NCI-H187 treated with DMSO at 0.1 percent for 48 hours (cell line): Measurements from ENCODE around the gene ALAS1.
"Not testable (repeated sequence)": the region's sequence is repeated elsewhere in the genome, so short reads cannot be mapped to it uniquely, and the experiment has no call there.

Experiments
- DNase-seq: peaks from one replicate; lab custom pipeline; 2025; lab: John Stamatoyannopoulos, UW

Gene ALAS1

DNA sequence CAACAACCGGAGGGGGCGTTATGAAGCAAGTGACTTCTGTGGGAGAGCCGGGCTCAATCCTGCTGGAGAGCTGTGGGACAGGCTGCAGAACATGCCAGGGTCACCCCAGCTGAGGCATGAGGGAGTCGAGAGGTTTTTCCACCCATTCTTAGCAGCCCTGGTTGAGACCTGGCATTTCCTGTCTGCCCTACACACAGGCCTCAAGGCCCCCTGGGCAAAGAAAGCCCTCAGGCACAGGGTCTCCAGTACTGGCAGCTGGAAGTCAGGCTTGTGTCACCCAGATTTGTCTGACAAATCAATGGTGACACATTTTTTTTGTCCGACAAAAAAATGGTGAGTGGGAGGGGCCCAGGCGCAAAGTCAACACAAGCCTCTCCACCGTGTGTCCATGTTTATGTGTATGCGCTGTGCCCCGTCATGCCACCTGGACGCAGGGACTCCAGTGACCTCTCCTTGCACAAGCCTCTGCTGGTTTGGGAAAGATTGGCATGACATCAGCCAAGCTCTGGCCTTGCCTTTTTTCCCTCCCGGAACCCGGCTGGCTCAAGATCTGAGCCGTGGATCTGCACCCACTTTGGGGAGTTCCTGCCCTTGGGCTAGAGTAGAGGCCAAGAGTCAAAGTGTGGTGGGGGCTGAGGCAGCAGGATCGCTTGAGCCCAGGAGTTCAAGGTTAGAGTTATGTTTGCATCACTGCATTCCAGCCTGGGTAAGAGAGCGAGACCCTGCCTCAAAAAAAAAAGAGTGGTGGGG is 20.8 kb upstream of the ALAS1 start:
- no peak for DNase-seq

- no peak for DNase-seq
Measured at GRCh38 chr3:52177701-52178042, 20.3 kb upstream of the ALAS1 start.

DNA sequence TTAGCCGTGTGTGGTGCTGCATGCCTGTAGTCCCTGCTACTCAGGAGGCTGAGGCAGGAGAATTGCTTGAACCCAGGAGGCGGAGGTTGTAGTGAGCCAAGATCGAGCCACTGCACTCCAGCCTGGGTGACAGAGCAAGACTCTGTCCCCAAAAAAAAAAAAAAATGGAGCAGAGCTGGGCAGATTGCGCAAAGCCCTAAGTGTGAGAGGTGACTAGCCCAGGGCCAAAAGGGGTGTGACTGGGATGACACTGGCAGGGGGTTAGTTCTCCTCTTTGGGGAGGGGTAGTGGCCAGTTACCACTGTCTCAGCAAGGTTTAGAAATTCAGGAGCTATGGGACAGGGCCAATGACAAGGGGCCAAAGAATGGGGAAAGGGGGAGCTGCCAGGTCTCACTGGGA is 19.8 kb upstream of the ALAS1 start:
- DNase-seq = not testable (repeated sequence)

DNA sequence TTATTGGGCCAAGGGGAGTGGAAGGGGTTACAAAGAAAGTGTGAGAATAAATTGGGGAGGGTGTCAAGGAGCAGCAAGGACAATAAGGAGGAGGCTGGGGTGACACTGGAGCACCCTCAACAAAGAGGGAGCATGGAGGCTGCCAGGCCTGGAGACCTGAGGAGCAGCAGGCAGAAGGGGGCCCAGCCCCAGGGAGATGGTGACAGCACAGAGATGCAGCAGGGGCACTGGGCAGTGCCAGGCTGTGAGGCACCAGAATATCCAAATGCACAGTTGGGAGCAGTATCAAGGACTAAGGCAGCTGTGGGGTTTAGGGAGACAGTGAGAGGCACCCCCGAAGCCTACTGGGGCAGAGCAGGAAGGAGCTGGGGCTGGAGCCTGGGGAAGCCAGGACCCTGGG is 19.4 kb upstream of the ALAS1 start:
- DNase-seq = no peak

- DNase-seq = no peak
Measured at GRCh38 chr3:52181543-52181942, 16.4 kb upstream of the ALAS1 start.

GRCh38 chr3:52182196-52182595 is 15.8 kb upstream of the ALAS1 start:
- DNase-seq = no peak

DNA sequence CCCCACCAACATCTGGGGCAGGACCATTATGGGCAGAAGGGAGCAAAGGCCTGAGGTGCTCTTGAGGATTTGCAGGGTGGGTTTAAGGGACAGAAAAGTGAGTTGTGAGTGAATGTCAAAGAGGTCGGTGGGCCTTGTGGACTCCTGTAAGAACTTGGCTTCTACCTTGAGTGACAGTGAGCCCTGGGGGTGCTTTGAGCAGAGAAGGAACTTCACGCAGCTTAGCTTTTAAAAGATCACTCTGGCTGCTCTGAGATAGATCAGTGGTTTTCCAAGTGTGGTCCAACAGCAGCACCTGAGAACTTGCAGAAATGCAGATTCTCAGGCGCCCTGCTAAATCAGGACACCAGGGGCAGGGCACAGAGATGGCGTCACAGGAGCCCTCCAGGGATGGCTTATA is 15.3 kb upstream of the ALAS1 start:
- DNase-seq = no peak

DNA sequence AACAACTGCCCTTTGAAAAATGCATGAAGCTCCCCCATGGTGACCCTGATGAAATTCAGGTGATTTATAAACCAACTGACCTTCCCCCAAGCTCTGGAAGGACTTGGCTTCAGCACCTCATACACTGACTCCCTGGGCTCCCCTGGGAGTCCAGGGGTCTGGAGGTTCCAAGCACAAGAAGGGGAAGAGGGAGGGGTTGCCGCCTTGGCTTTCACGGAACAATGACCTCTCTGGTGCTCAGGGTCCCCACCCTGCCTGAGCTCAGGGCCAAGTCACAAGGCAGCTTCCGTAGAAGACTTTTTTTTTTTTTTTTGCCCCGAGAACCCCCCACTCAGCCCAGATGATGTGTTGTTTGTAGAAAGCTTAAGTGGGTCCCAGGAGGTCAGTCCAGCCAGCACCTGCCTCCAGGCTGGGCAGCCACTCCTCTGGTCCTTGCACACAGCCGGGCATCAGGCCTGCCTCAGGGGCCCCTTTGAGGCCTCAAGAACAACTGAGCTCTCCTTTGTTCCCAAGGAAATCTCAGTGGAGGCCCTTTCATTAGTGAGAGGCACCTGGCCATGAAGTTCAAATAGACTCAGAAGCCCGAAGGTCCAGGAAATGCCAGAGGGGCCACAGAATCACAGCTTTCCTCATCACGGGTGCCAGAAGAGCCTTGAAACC is 14.0 kb upstream of the ALAS1 start:
- DNase-seq = no peak

DNA sequence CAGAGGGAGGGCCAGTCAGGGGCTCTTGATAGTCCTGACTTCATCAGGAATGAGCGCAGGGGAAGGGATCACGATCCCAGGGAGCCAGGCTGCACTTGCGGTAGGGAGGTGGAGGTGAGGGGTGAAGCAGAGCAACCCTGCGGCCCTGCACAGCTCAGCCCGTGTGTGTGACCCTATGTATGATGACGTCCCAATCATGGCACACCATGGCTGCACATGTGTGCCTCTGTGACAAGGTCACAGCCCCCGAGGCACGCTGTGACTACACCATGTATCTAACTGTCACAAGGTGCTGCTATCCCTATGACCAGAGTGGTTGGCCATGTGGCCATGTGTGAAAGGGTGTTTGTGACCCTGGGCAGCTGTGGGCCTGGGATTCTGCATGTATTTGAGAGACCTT is 13.3 kb upstream of the ALAS1 start:
- no peak for DNase-seq

DNA sequence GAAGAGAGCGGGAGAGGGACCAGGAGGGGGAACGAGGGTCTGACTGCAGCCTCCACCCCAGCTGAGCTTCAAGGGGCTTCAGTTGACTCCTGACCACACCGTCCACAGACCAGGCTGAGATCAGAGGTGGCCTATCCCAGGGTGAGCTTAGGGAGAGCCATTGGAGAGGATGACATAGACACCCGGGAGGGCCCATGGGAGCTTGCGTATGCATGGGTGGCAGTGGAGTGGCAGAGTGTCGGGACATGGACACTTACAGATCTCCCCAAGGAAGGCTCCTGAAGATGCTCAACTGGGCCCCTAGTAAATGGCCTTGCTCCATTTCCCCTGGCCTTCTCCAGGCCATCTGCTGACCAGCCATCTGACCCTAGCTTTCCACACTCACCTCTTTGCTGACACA is 12.6 kb upstream of the ALAS1 start:
- DNase-seq = no peak

- no peak for DNase-seq
Measured at GRCh38 chr3:52185837-52186236, 12.1 kb upstream of the ALAS1 start.

- no peak for DNase-seq
Measured at GRCh38 chr3:52186729-52187128, 11.2 kb upstream of the ALAS1 start.

- no peak for DNase-seq
Measured at GRCh38 chr3:52188556-52188955, 9.4 kb upstream of the ALAS1 start.

DNA sequence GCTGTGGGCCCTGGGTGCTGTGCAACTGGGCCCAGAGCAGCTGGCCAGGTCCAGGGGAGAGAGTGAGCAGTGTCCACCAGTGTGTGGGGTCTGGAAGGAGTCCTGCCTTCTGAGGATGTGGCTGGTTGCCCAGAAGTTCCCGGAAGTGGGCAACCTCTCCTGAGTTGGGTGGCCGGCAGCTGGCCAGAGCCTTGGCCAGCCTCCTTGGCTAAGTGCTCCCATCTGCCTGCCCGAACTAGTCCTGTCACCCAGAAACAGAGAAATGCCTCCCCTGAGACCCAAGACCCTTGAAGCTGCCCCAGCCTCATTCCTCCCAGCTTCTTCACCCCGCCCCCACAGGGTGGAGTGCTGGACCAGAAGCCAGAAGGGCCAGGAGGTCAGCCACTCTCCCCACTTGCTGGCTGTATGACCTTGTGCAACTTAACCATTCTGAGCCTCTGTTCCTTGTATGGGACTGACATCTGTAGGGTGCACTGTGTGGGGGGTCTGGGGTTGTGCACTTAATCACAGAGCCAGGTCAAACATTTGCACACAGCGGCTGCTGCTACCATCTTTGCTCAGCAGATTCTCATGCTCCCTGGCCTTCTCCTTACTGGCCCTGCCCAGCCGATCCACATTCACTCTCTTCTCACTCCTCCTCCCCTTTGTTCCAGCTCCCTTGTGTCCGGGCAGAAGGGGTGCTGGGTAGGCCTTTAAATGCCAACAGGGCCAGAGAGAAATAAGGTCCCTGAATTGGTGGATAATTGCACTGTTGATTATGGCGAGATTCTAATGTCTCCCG is 7.5 kb upstream of the ALAS1 start:
- no peak for DNase-seq

DNA sequence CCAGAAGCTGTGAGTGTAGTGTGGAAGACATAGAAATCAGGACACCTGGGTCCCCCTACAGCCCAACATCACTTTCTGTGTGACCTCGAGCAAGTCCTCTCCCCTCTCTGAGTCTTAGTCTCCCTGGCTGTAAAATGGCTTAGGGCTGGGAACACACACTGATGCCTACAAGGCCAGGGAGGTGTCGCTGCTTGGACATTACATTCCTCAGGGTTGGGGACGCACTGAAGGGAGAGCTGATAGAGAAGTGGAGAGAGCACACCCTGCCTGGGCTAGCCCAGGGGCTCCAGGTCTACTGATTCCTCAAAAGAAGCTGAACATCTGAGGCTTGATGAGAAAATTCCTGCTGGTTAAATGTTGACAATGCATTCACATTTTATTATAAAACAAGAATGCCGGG is 6.3 kb upstream of the ALAS1 start:
- DNase-seq = no peak

DNA sequence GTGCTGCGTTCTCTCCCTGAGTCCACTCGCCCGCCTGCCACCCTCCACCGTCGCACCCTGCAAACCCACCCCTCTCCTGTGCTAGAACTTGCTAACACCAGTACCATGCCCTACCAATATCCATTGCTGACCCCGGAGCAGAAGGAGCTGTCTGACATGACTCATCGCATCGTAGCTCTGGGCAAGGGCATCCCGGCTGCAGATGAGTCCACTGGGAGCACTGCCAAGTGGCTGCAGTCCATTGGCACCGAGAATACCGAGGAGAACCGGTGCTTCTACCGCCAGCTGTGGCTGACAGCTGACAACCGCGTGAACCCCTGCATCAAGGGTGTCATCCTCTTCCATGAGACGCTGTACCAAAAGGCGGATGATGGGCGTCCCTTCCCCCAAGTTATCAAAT is 4.9 kb upstream of the ALAS1 start:
- no peak for DNase-seq

- no peak for DNase-seq
Measured at GRCh38 chr3:52194485-52195290, 3.3 kb upstream of the ALAS1 start.

DNA sequence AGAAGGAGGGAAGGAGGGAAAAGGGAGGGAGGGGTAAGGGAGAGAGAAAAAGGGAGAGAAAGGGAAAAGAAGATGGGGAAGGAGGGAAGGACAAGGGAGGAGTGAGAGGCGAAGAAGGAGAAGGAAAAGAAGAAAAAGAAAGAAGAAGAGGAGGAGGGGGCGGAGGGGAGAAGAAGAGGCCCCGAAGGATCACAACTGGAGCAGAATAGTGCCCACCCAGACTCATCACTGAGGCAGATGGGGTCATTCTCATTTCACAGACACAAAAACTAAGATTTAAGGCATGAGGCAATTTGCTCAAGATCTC is 2.7 kb upstream of the ALAS1 start:
- DNase-seq = no peak

DNA sequence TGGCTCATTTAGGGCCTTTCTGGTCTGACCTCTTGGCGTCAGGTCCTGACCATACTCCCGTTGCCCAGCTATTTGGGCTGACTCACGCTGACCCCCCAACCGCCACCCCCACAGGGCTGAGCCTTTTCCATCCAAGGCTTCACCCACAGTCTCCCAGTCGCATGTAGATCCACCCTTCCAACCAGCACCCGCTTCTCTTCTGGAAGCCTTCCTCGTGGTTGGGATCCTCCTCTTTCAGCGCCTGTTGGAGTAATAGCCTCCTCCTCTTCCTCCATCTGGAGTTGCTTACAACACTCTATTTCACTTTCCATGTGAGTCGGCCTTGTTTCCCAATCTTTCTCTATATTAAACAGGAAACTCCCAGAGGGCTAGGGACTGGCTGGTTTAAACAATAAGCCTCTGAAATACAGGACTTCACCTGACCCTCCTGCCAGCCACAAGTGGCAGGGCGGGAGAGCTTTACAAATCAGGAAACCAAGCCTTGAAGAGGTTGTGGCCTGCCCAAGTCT is 2.1 kb upstream of the ALAS1 start:
- no peak for DNase-seq

- no peak for DNase-seq
Measured at GRCh38 chr3:52196977-52197376, 983 bp upstream of the ALAS1 start.

GRCh38 chr3:52197499-52197841 is 490 bp upstream of the ALAS1 start:
- DNase-seq = no peak
